GM10266 (cell line): ENCODE results near the gene SCG5.

Source experiments
- DNase-seq: peaks from one replicate; pipeline ENCODE4 v3.0.0; 2012; ENCODE audit errors: extremely low spot score
- CTCF ChIP-seq: IDR thresholded peaks from 2 replicates; pipeline ENCODE4 v1.5.1; 2012; ENCODE audit warnings: mild to moderate bottlenecking, low read depth; ENCODE audit not compliant: control insufficient read depth, insufficient read depth; ENCODE audit errors: missing control alignments

SCG5 gene

DNA sequence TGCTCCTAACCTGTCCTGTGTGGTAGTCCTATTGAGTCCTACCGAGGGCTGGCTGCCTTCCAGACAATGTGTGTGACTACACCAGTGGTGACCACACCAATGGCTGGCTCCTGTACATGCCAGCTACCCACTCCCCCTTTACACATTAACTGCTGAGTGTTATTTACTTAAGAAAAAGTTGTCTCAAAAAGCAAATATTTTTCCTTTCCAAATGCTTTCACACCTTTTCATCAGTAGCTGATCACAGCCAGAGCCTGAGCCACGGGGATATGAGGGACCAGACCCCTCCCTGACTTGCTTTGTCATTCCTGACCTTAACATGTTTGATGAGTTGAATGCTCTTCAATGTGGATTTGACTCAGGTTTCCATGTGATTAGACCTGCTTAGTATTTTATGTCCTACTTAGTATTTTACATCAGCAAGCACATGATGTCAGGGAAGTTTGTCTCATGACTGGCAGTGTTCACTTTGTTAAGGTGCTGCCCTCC lies 46.7 kb downstream of the SCG5 start:
- no peak for DNase-seq
- no peak for TF ChIP-seq CTCF

DNA sequence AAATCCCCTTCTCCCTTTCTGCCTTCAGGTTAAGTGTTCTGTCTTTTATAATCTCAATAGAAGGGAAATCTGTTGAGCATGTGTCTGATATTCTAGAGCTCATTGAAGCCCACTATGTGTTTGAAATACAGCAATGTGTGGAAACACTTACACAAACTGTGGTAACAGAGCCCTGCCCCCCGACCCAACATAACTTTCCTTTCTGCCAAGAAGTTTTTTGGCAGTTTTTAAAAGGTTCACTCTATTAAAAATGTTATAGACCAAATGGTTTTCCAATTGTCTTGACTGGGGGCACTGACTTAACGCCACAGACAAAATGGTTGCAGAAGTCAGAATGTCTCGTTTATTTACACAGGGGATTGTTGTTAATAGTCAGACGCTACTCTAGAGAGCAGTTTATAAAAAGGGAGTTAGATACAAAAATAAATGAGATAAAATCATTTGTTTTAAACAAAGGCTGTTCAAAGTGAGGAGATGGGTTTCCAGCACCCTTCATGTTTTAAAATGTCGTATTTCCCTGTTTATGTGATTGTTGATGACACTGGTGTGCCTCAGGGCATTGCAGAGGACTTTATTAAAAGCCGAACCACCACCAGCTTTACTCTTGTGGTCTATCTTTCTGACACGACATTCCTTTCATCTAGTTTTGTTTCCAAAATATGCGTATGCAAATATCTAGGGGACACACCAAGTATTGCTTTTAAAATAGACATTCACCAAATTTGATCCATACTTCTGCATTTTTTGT lies 49.6 kb downstream of the SCG5 start:
- TF ChIP-seq CTCF = no peak
- DNase-seq = no peak

DNA sequence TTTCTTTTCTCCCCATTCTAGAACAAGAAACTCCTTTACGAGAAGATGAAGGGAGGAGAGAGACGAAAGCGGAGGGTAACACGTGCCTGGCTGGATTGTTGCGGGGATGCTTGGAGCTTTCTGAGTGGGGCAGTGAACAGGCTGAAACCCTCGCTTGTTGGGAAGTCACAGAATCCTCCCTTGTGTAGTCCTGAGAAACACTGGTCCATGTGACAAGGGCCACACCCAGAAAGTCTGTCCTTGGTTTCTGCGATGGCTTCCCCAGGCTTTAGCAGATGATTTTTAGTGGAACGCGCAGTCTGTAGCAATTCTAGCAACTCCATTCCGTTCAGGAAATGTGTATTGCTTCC lies 50.2 kb downstream of the SCG5 start:
- DNase-seq = no peak
- TF ChIP-seq CTCF = no peak

DNA sequence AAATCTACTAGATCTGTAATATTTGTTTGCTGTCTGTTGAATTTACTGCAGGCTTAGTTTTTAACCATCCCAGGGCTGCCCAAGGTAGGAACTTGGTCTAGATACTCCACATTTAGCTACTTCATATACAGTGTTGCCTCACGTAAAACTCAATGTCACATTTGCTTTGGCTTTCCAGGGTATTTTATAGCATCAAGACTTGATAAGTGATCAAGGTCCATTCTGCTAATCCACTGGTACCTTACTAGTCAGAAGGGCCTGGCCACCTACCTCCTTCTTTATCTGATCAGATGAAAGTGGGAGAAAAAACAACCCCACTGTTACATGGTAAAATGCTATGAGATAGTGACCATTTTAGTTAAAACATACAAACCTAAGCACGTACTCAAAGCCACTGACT lies 50.8 kb downstream of the SCG5 start:
- TF ChIP-seq CTCF = no peak
- no peak for DNase-seq

DNA sequence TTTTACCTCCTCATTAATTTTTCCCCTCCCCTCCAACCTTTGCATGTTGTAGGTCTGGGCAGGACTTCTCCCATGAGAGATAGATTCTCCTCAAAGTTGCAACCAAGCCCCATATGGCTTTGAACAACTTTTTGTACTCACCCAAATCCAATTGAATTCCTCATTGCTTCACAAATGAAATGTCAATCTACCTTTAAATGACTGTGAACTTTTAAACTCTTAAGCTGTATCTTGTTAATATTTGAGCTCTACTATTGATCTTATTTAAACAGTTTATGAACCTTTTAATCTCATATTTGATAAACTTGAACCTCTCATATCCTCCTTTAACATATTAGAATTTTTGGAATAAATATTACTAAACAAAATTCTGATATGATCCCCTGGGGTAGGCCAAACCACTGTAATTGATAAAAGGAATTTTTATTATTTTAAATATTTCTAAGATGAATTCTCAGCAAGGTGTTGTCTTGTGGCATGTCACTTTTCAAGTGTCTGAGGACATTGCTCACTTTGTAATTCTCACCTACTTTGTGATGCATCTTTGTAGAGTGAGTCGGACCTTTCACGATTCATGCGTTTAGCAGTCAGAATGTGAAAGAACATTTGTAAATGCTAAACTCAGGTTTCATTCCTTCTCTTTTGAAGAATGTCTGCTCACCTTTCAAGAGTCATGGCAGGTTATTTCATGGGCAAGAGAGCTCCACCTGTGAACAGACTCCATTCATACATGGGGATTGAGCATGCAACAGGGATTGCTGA lies 52.9 kb downstream of the SCG5 start:
- TF ChIP-seq CTCF = no peak
- DNase-seq = no peak

DNA sequence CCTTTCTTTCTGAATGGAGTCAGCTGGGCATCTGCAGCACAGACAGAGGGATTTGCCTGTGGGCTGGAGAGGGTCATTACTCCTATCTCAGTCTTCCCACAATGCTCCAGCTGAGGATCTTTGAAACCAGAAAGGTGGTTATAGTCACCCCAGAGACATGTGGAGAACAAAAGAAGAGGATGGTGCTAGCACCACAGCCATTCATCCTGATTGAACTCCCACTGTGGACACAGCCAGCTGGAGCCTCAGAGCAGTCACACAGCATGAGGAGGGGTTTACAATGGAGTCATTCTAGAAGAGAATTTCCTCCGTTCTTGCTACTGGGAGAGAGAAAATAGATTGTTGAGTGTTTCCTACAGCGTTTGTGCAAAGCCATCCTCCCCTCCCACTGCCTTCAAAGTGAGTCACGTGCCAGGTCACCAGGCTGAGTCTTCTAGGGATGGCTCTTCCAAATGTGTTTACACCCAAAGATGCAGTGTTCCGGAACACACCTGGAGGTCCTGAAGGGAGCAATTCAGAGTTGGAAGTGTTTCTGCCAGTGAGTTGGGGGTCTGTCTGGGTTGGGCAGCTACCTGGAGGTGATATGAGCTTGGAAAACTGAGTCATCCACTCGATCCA lies 57.4 kb downstream of the SCG5 start:
- DNase-seq = no peak
- TF ChIP-seq CTCF = no peak
